Stimulated activated CD4-positive, alpha-beta T cell treated with anti-CD3 and anti-CD28 coated beads, Interleukin-2, amount 100 ng/mL, for 4 hours (primary cell): ENCODE measurements around the gene PLXNA4.

Source experiments
- DNase-seq: peaks from one replicate; pipeline ENCODE4 v3.0.0-alpha.2; 2020; ENCODE audit warnings: low read depth

Gene PLXNA4

GRCh38 chr7:132115028-132115427 is 461.2 kb downstream of the PLXNA4 start:
- DNase-seq: no peak

GRCh38 chr7:132114411-132114810 is 461.9 kb downstream of the PLXNA4 start:
- DNase-seq: no peak

GRCh38 chr7:132113536-132114371 is 462.5 kb downstream of the PLXNA4 start:
- DNase-seq: no peak

- no peak for DNase-seq
Measured at GRCh38 chr7:132112657-132113056, 463.6 kb downstream of the PLXNA4 start.

GRCh38 chr7:132112106-132112505 is 464.2 kb downstream of the PLXNA4 start:
- DNase-seq: no peak

- DNase-seq: no peak
Measured at GRCh38 chr7:132110692-132111091, 465.6 kb downstream of the PLXNA4 start.

GRCh38 chr7:132109769-132110168 is 466.5 kb downstream of the PLXNA4 start:
- no peak for DNase-seq

GRCh38 chr7:132108563-132108962 is 467.7 kb downstream of the PLXNA4 start:
- DNase-seq: no peak

GRCh38 chr7:132106491-132106890 is 469.8 kb downstream of the PLXNA4 start:
- DNase-seq: no peak

GRCh38 chr7:132105096-132105495 is 471.2 kb downstream of the PLXNA4 start:
- DNase-seq: no peak

GRCh38 chr7:132103718-132104117 is 472.6 kb downstream of the PLXNA4 start:
- no peak for DNase-seq

GRCh38 chr7:132102942-132103341 is 473.3 kb downstream of the PLXNA4 start:
- DNase-seq: no peak

- DNase-seq: no peak
Measured at GRCh38 chr7:132102391-132102790, 473.9 kb downstream of the PLXNA4 start.

GRCh38 chr7:132100981-132101380 is 475.3 kb downstream of the PLXNA4 start:
- DNase-seq: no peak

- no peak for DNase-seq
Measured at GRCh38 chr7:132100483-132100882, 475.8 kb downstream of the PLXNA4 start.

GRCh38 chr7:132099163-132099562 is 477.1 kb downstream of the PLXNA4 start:
- no peak for DNase-seq

- DNase-seq: no peak
Measured at GRCh38 chr7:132098327-132098726, 477.9 kb downstream of the PLXNA4 start.

GRCh38 chr7:132097550-132098134 is 478.6 kb downstream of the PLXNA4 start:
- no peak for DNase-seq

- no peak for DNase-seq
Measured at GRCh38 chr7:132095111-132095765, 481.0 kb downstream of the PLXNA4 start.

- no peak for DNase-seq
Measured at GRCh38 chr7:132092106-132092505, 484.2 kb downstream of the PLXNA4 start.

GRCh38 chr7:132091706-132092105 is 484.6 kb downstream of the PLXNA4 start:
- no peak for DNase-seq

- no peak for DNase-seq
Measured at GRCh38 chr7:132090444-132090843, 485.8 kb downstream of the PLXNA4 start.

GRCh38 chr7:132089356-132089755 is 486.9 kb downstream of the PLXNA4 start:
- DNase-seq: no peak
